Lower leg skin (tissue), 4 donors: ENCODE data around the gene IARS1. TPM values are rescaled to one million over a fixed set of nuclear protein-coding genes. Genes with fewer than 3 reads are reported as not detected.

Experiments used
- DNase-seq, 2 donors: peaks; one replicate each; pipeline ENCODE4 v3.0.0-alpha.2; 2019; ENCODE audit warnings: low spot score in 2 of 2
- H3K4me3 ChIP-seq: fragments of 200-600 bp; sonication (generic); 2 replicates; pipeline ENCODE4 v1.5.1; 2017; ENCODE audit warnings: mild to moderate bottlenecking, low read depth; ENCODE audit not compliant: poor library complexity, severe bottlenecking
- POLR2A ChIP-seq, 2 donors: fragments of 450-650 bp; IDR thresholded peaks; one replicate each; pipeline ENCODE4 v1.6.1; 2016 to 2017; ENCODE audit warnings: antibody characterized with exemption in 2 of 2, mild to moderate bottlenecking in 1 of 2, moderate library complexity in 1 of 2
- WGBS, 2 donors: methylation state at CpG; one replicate each; pipeline ENCODE4 v1.1.5; 2018; 5-methylcytosine and 5-hydroxymethylcytosine counted together
- intact Hi-C: fragments of 100-400 bp; cut with DNase I; formaldehyde crosslinking; loops from one replicate; pipeline ENCODE4 v1.15.0; 2023; ENCODE audit warnings: low total_unique reads
- total RNA-seq, 4 donors: library from RNA; depleted of rRNA; stranded (reverse); fragments of >200 nt; gene quantifications; one replicate each; pipeline ENCODE4 v1.1.0, GENCODE V29; 2016
- TF ChIP-seq, protein P1 (sequence below), 3 donors: fragments of 450-650 bp; IDR thresholded peaks; one replicate each; pipeline ENCODE4 v1.5.1; 2016; ENCODE audit warnings: antibody characterized with exemption in 3 of 3, mild to moderate bottlenecking in 3 of 3, moderate library complexity in 2 of 3

Gene IARS1
- total RNA-seq, 4 donors from 2014 or later, result 39.3 to 54.9 (median 46.7) TPM

DNA sequence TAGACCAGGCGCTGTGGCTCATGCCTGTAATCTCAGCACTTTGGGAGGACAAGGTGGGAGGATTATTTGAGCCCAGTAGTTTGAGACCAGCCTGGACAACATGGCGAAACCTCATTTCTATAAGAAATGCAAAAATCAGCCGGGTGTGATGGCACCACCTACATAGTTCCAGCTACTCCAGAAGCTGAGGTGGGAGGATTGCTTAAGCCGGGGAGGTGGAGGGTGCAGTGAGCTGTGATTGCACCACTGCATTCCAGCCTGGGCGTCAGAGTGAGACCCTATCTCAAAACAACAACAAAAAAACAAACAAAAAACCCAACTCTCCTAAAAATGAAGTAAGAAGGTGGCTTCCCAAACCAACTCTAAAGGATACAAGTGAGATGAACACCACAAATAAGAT, 23.0 kb downstream of the IARS1 start:
- intact Hi-C loops, result no loop called here
- no peak overlapping the region for H3K4me3 ChIP-seq
- 91 to 92% methylated on average over 5 of the region's 5 CpGs for WGBS, 2 donors
- no peak for TF ChIP-seq POLR2A (IDR thresholded peaks at IDR 0.05)
- TF ChIP-seq, protein P1, sequence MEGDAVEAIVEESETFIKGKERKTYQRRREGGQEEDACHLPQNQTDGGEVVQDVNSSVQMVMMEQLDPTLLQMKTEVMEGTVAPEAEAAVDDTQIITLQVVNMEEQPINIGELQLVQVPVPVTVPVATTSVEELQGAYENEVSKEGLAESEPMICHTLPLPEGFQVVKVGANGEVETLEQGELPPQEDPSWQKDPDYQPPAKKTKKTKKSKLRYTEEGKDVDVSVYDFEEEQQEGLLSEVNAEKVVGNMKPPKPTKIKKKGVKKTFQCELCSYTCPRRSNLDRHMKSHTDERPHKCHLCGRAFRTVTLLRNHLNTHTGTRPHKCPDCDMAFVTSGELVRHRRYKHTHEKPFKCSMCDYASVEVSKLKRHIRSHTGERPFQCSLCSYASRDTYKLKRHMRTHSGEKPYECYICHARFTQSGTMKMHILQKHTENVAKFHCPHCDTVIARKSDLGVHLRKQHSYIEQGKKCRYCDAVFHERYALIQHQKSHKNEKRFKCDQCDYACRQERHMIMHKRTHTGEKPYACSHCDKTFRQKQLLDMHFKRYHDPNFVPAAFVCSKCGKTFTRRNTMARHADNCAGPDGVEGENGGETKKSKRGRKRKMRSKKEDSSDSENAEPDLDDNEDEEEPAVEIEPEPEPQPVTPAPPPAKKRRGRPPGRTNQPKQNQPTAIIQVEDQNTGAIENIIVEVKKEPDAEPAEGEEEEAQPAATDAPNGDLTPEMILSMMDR (IDR thresholded peaks at IDR 0.05), result no peak
- DNase-seq, result no peak

DNA sequence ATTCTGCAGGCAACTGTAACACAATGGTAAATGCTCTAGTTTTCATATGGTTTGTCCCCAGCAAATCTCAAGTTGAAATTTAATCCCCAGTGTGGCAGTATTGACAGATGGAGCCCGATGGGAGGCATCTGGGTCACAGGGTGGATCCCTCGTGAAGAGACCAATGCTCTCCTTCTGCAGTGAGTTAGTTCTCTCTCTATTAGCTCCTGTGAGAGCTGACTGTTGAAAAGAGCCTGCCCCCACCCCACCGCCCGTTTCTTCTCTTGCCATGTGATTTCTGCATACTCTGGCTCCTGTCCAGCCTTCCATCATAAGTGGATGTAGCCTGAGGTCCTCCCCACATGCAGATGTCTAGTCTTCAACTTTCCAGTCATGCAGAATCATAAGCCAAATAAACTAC, 27.0 kb downstream of the IARS1 start:
- no peak for DNase-seq
- H3K4me3 ChIP-seq, result no peak overlapping the region
- intact Hi-C loops, result no loop called here
- TF ChIP-seq POLR2A (IDR thresholded peaks at IDR 0.05), result no peak
- TF ChIP-seq, protein P1 (IDR thresholded peaks at IDR 0.05), result no peak
- WGBS, 2 donors, result 68 to 71% methylated on average over 4 of the region's 4 CpGs

DNA sequence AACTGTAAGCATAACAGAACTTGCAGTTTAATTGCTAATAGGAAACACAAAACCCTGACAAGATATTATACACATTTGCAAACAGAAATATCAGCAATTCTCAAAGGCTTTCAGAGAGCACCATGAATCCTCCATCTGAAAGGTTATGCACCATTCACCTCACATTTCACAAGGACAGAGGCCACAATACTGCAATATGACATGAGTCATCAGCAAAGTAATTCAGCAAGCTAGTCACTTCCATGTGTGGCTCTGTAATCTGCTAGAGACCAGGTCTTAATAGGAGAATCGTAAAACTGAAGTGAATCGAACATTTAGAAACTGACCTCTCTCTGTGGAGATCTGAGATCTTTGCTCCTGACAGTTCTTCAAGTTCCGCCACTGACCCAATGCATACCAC, 28.3 kb downstream of the IARS1 start:
- DNase-seq, result no peak

DNA sequence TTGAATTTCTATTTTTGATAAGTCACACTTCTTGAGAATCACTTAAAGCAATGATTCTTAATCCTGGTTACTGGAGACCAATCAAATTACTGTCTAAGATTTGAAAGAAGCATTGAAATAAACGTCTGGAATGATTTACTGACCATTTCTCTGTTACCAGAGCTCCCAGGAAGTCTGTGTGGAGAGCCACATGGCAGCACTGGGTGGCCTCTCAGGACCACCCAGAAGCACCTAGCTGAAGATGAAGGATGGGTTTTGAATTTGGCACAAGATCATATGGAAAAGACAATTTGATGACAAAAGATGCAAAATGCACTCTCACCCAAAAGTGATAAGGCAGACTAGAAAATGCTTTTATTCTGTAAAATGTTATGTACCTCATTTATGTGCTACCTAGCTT, 30.4 kb downstream of the IARS1 start:
- H3K4me3 ChIP-seq, result no peak overlapping the region
- TF ChIP-seq POLR2A (IDR thresholded peaks at IDR 0.05), result no peak
- TF ChIP-seq, protein P1 (IDR thresholded peaks at IDR 0.05), result no peak
- no peak for DNase-seq
- intact Hi-C loops, result no loop called here
- WGBS, 2 donors, result 13 to 34% methylated on average over 1 of the region's 1 CpG

More for the DNA sequence above, 28.3 kb downstream of the IARS1 start:
- H3K4me3 ChIP-seq, result no peak overlapping the region
- no peak for TF ChIP-seq POLR2A (IDR thresholded peaks at IDR 0.05)
- TF ChIP-seq, protein P1 (IDR thresholded peaks at IDR 0.05), result no peak
- 91% methylated on average over 3 of the region's 3 CpGs for WGBS, 2 donors
- intact Hi-C loops, result no loop called here

DNA sequence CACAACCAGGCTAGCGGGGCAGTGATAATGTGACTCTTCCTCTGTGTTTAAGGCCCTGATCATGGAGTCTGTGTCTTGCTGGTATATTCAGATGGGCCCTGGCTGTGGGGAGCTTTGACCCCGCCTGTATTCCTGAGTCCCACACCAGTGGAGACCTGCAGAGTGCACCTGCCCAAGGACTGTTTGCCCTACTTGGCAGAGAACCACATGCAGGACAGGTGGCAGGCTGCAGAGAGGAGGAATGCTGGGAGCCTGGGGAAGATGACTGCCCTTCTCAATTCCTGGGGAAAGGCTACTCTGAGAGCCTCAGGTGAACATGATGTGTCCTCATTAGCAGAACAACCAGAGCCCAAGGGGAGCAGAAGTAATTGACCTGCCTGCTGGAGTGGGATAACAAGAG, 36.2 kb downstream of the IARS1 start:
- no peak for DNase-seq
- H3K4me3 ChIP-seq, result no peak overlapping the region
- no peak for TF ChIP-seq POLR2A (IDR thresholded peaks at IDR 0.05)
- TF ChIP-seq, protein P1 (IDR thresholded peaks at IDR 0.05), result no peak
- intact Hi-C loops, result loop anchor here (5.0 kb wide), 1 partner anchor 120 kb away; no protein-coding TSS in a partner anchor
- 83 to 85% methylated on average over 2 of the region's 2 CpGs for WGBS, 2 donors
